Activated naive CD4-positive, alpha-beta T cell treated with anti-CD3 and anti-CD28 coated beads for 36 hours (primary cell): Measurements from ENCODE around the gene GRM1. TPM values are rescaled to one million over a fixed set of nuclear protein-coding genes. Genes with fewer than 3 reads are reported as not detected.
"Not testable (repeated sequence)": the region's sequence is repeated elsewhere in the genome, so short reads cannot be mapped to it uniquely, and the experiment has no call there.

ENCODE experiments used
- CTCF ChIA-PET: fragments of 350-600 bp; sonication (Branson Sonifier 250); formaldehyde crosslinking; loops from one replicate; lab custom pipeline; 2021; ENCODE audit warnings: antibody characterized with exemption; lab: Charles Lee
- DNase-seq: peaks from one replicate; pipeline ENCODE4 v3.0.0-alpha.2; 2020
- H3K27ac Mint-ChIP-seq: one replicate; pipeline ENCODE4 v1.8.0; 2021; ENCODE audit warnings: mild to moderate bottlenecking, mixed read lengths
- H3K27me3 Mint-ChIP-seq: one replicate; pipeline ENCODE4 v1.8.0; 2021; ENCODE audit warnings: low read depth, mixed read lengths
- H3K36me3 Mint-ChIP-seq: one replicate; pipeline ENCODE4 v1.8.0; 2021; ENCODE audit warnings: low read depth, mixed read lengths
- H3K4me1 Mint-ChIP-seq: one replicate; pipeline ENCODE4 v1.8.0; 2021; ENCODE audit warnings: low read depth, mixed read lengths
- H3K4me3 Mint-ChIP-seq: one replicate; pipeline ENCODE4 v1.8.0; 2021; ENCODE audit warnings: mild to moderate bottlenecking, moderate library complexity, mixed read lengths
- H3K9me3 Mint-ChIP-seq: one replicate; pipeline ENCODE4 v1.8.0; 2021; ENCODE audit warnings: mixed read lengths
- intact Hi-C: fragments of 100-400 bp; cut with micrococcal nuclease; formaldehyde crosslinking; loops from one replicate; pipeline ENCODE4 v1.15.1; 2023
- total RNA-seq, 2 experiments: library from RNA; stranded (reverse); gene quantifications; one replicate each; pipeline ENCODE4 v1.2.3, GENCODE V29; 2021

The GRM1 gene
- total RNA-seq, 2 experiments from 2014 or later = not detected

- no peak for DNase-seq
- intact Hi-C loops = no loop called here
- Mint-ChIP-seq H3K27ac (no peak overlapping the region), H3K4me3 (no peak overlapping the region), H3K27me3 (no peaks in the 10 kb centered on the region), H3K36me3 (no peaks in the 10 kb centered on the region), H3K9me3 (no peaks in the 10 kb centered on the region), H3K4me1 (no peaks in the 10 kb centered on the region)
- CTCF ChIA-PET = no interaction called here
These were observed 232.0 kb downstream of the GRM1 start for GRCh38 chr6:146260886-146261285.

- Mint-ChIP-seq H3K27ac (no peak overlapping the region), H3K27me3 (peaks cover 2% of the 10 kb centered on the region), H3K4me1 (no peaks in the 10 kb centered on the region), H3K4me3 (no peak overlapping the region), H3K9me3 (peaks cover 2% of the 10 kb centered on the region), H3K36me3 (no peaks in the 10 kb centered on the region)
- CTCF ChIA-PET = no interaction called here
- no peak for DNase-seq
- intact Hi-C loops = no loop called here
These were observed 236.2 kb downstream of the GRM1 start for GRCh38 chr6:146265056-146265455.

GRCh38 chr6:146267447-146267846, 238.6 kb downstream of the GRM1 start:
- Mint-ChIP-seq H3K4me3 (no peak overlapping the region), H3K36me3 (no peaks in the 10 kb centered on the region), H3K4me1 (no peaks in the 10 kb centered on the region), H3K27me3 (peaks cover 2% of the 10 kb centered on the region), H3K9me3 (peaks cover 2% of the 10 kb centered on the region), H3K27ac (no peak overlapping the region)
- DNase-seq = no peak
- intact Hi-C loops = no loop called here
- CTCF ChIA-PET = interaction anchor here (0.5 kb wide), 1 partner anchor 9 kb away, joined by 5 read pairs; no protein-coding TSS in a partner anchor

- Mint-ChIP-seq H3K4me1 (no peaks in the 10 kb centered on the region), H3K27ac (no peak overlapping the region), H3K4me3 (no peak overlapping the region), H3K9me3 (peaks cover 2% of the 10 kb centered on the region), H3K27me3 (peaks cover 2% of the 10 kb centered on the region), H3K36me3 (no peaks in the 10 kb centered on the region)
- no peak for DNase-seq
- intact Hi-C loops = no loop called here
- CTCF ChIA-PET = no interaction called here
These were observed 239.1 kb downstream of the GRM1 start for GRCh38 chr6:146267946-146268345.

GRCh38 chr6:146269482-146269881, 240.6 kb downstream of the GRM1 start:
- peaks cover 2% of the 10 kb centered on the region for H3K27me3 Mint-ChIP-seq
- DNase-seq = no peak
- no peaks in the 10 kb centered on the region for H3K4me1 Mint-ChIP-seq
- CTCF ChIA-PET = no interaction called here
- intact Hi-C loops = no loop called here
- no peak overlapping the region for H3K27ac Mint-ChIP-seq
- H3K9me3 Mint-ChIP-seq = peaks cover 2% of the 10 kb centered on the region
- no peaks in the 10 kb centered on the region for H3K36me3 Mint-ChIP-seq
- H3K4me3 Mint-ChIP-seq = no peak overlapping the region

- DNase-seq, intact Hi-C loops, H3K9me3 Mint-ChIP-seq, H3K4me3 Mint-ChIP-seq, H3K4me1 Mint-ChIP-seq, CTCF ChIA-PET, H3K27me3 Mint-ChIP-seq, H3K27ac Mint-ChIP-seq, H3K36me3 Mint-ChIP-seq: not testable (repeated sequence)
These were observed 242.3 kb downstream of the GRM1 start for GRCh38 chr6:146271163-146271562.

- no peaks in the 10 kb centered on the region for H3K36me3 Mint-ChIP-seq
- no peaks in the 10 kb centered on the region for H3K4me1 Mint-ChIP-seq
- H3K27me3 Mint-ChIP-seq = no peaks in the 10 kb centered on the region
- H3K9me3 Mint-ChIP-seq = no peaks in the 10 kb centered on the region
- CTCF ChIA-PET = interaction anchor here (0.6 kb wide), 1 partner anchor 86 kb away, joined by 3 read pairs; no protein-coding TSS in a partner anchor
- DNase-seq = no peak
- H3K4me3 Mint-ChIP-seq = no peak overlapping the region
- no peak overlapping the region for H3K27ac Mint-ChIP-seq
- intact Hi-C loops = no loop called here
These were observed 244.6 kb downstream of the GRM1 start for GRCh38 chr6:146273490-146273889.

GRCh38 chr6:146277142-146277541, 248.3 kb downstream of the GRM1 start:
- no peaks in the 10 kb centered on the region for H3K27me3 Mint-ChIP-seq
- intact Hi-C loops = no loop called here
- no peak overlapping the region for H3K4me3 Mint-ChIP-seq
- CTCF ChIA-PET = no interaction called here
- no peak overlapping the region for H3K27ac Mint-ChIP-seq
- H3K9me3 Mint-ChIP-seq = no peaks in the 10 kb centered on the region
- no peaks in the 10 kb centered on the region for H3K36me3 Mint-ChIP-seq
- DNase-seq = no peak
- H3K4me1 Mint-ChIP-seq = no peaks in the 10 kb centered on the region

GRCh38 chr6:146281651-146282362, 252.9 kb downstream of the GRM1 start:
- Mint-ChIP-seq H3K27me3 (no peaks in the 10 kb centered on the region), H3K36me3 (no peaks in the 10 kb centered on the region), H3K4me1 (no peaks in the 10 kb centered on the region), H3K27ac (no peak overlapping the region), H3K4me3 (no peak overlapping the region), H3K9me3 (no peaks in the 10 kb centered on the region)
- DNase-seq = no peak
- intact Hi-C loops = no loop called here
- CTCF ChIA-PET = no interaction called here

- Mint-ChIP-seq H3K27ac (no peak overlapping the region), H3K9me3 (no peaks in the 10 kb centered on the region), H3K4me1 (no peaks in the 10 kb centered on the region), H3K4me3 (no peak overlapping the region), H3K36me3 (no peaks in the 10 kb centered on the region), H3K27me3 (no peaks in the 10 kb centered on the region)
- intact Hi-C loops = no loop called here
- CTCF ChIA-PET = no interaction called here
- no peak for DNase-seq
These were observed 254.0 kb downstream of the GRM1 start for GRCh38 chr6:146282837-146283236.

- no peak for DNase-seq
- CTCF ChIA-PET = no interaction called here
- no peak overlapping the region for H3K27ac Mint-ChIP-seq
- H3K36me3 Mint-ChIP-seq = no peaks in the 10 kb centered on the region
- no peaks in the 10 kb centered on the region for H3K27me3 Mint-ChIP-seq
- intact Hi-C loops = no loop called here
- no peak overlapping the region for H3K4me3 Mint-ChIP-seq
- no peaks in the 10 kb centered on the region for H3K4me1 Mint-ChIP-seq
- H3K9me3 Mint-ChIP-seq = no peaks in the 10 kb centered on the region
These were observed 255.4 kb downstream of the GRM1 start for GRCh38 chr6:146284311-146284710.

- Mint-ChIP-seq H3K27ac (no peak overlapping the region), H3K27me3 (peaks cover 4% of the 10 kb centered on the region), H3K9me3 (no peaks in the 10 kb centered on the region), H3K4me1 (no peaks in the 10 kb centered on the region), H3K36me3 (no peaks in the 10 kb centered on the region), H3K4me3 (no peak overlapping the region)
- no peak for DNase-seq
- CTCF ChIA-PET = no interaction called here
- intact Hi-C loops = no loop called here
These were observed 258.1 kb downstream of the GRM1 start for GRCh38 chr6:146286961-146287360.

- CTCF ChIA-PET = no interaction called here
- intact Hi-C loops = no loop called here
- no peaks in the 10 kb centered on the region for H3K9me3 Mint-ChIP-seq
These were observed 259.0 kb downstream of the GRM1 start for GRCh38 chr6:146287691-146288369.

More at GRCh38 chr6:146287691-146288369, 259.0 kb downstream of the GRM1 start:
- Mint-ChIP-seq H3K27me3 (peaks cover 4% of the 10 kb centered on the region), H3K36me3 (no peaks in the 10 kb centered on the region), H3K4me1 (no peaks in the 10 kb centered on the region), H3K27ac (no peak overlapping the region), H3K4me3 (no peak overlapping the region)
- DNase-seq = no peak
